ENCODE results near the gene PIK3R1. TPM values are rescaled to one million over a fixed set of nuclear protein-coding genes. Genes with fewer than 3 reads are reported as not detected.

The PIK3R1 gene
- total and polyA plus RNA-seq, 2 of the 4 experiments (the other 2 are of a cell fraction) = 2.4 to 9.3 TPM

DNA sequence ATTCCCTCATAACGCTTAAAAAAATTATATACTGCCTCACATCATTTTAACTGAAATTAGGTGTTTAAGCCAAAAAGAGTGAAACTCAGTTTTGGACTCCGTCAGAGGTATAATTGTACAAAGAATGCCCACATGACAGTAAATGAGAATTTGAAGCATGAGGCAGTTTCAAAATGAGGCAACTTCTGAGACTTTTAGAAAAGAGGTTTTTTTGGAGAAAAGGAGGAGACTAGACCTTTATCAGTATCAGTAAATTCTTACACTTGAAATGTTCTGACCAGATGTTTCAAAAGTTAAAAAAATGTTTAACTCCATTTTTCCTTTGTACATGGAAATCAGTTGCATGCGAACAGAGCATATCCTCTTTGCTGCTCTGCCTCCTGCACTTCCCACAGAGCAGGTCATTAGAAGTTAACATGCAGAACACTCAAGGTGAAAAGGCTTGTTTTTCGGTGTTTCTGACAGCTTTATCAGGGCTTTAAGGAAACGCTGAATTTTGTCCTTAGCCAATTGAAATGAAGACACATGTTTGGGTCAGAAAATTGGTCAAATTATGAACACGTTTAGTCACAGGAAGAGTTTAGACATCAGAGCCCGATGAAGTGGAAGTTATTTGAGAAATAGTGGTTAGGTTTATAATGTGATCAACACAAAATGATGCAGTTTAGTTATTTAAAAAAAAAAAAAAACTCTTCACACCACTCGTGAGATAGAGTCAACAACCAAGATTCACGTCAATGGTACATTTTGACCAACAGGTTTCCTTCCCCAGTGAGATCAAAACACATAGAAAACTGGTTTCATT lies 59.5 kb downstream of the PIK3R1 start:
- no peak overlapping the region for H3K18ac ChIP-seq (ENCODE audit: low read depth, low read length)
- no peak overlapping the region for H4K91ac ChIP-seq (ENCODE audit: insufficient read depth, low read depth, low read length)
- H2BK20ac ChIP-seq (ENCODE audit: low read depth, low read length) = no peak overlapping the region
- no peak overlapping the region for H3K4me3 ChIP-seq (ENCODE audit: insufficient read depth, low read depth, low read length)
- no peak overlapping the region for H3K56ac ChIP-seq (ENCODE audit: extremely low read depth, insufficient read depth, low read length)
- no peak for DNase-seq
- ATAC-seq (ENCODE audit: low read depth) = no peak
- no TSS peak for BruUV-seq (replicated peaks)
- in situ Hi-C loops (cut with MboI; ENCODE audit: low sequenced_read_pairs) = loop anchor here (25.0 kb wide), 1 partner anchor 1463 kb away; no protein-coding TSS in a partner anchor
- peaks cover 8% of the 10 kb centered on the region for H3K9me1 ChIP-seq (ENCODE audit: insufficient read depth, low read length)
- no peak overlapping the region for H3K4me2 ChIP-seq (ENCODE audit: low read depth, low read length)
- 61 to 100% methylated on average over 1 to 3 of the region's 9 CpGs for whole genome bisulfite sequencing, 2 experiments (ENCODE audit: extremely low coverage in 2 of 2, insufficient read length in 1 of 2)
- H3K23ac ChIP-seq (ENCODE audit: low read depth, low read length) = no peak overlapping the region
- no peak overlapping the region for H4K5ac ChIP-seq (ENCODE audit: low read depth, low read length)
- intact Hi-C loops (cut with micrococcal nuclease) = no loop called here
- no peak overlapping the region for H3K9ac ChIP-seq (ENCODE audit: low read depth, low read length)
- TF ChIP-seq, protein P1, sequence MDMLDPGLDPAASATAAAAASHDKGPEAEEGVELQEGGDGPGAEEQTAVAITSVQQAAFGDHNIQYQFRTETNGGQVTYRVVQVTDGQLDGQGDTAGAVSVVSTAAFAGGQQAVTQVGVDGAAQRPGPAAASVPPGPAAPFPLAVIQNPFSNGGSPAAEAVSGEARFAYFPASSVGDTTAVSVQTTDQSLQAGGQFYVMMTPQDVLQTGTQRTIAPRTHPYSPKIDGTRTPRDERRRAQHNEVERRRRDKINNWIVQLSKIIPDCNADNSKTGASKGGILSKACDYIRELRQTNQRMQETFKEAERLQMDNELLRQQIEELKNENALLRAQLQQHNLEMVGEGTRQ (IDR thresholded peaks at IDR 0.05; ENCODE audit: low read depth, low read length) = no peak
- TF ChIP-seq, protein P2, sequence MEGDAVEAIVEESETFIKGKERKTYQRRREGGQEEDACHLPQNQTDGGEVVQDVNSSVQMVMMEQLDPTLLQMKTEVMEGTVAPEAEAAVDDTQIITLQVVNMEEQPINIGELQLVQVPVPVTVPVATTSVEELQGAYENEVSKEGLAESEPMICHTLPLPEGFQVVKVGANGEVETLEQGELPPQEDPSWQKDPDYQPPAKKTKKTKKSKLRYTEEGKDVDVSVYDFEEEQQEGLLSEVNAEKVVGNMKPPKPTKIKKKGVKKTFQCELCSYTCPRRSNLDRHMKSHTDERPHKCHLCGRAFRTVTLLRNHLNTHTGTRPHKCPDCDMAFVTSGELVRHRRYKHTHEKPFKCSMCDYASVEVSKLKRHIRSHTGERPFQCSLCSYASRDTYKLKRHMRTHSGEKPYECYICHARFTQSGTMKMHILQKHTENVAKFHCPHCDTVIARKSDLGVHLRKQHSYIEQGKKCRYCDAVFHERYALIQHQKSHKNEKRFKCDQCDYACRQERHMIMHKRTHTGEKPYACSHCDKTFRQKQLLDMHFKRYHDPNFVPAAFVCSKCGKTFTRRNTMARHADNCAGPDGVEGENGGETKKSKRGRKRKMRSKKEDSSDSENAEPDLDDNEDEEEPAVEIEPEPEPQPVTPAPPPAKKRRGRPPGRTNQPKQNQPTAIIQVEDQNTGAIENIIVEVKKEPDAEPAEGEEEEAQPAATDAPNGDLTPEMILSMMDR (conservative IDR thresholded peaks at IDR 0.05; ENCODE audit: low read depth, low read length) = no peak
- TF ChIP-seq RFX5 (IDR thresholded peaks at IDR 0.05; ENCODE audit: low read depth, low read length) = no peak
- H3K14ac ChIP-seq (replicated peaks; ENCODE audit: low read depth, low read length) = no peak overlapping the region
- no peak overlapping the region for H3K4ac ChIP-seq (ENCODE audit: low read depth, low read length)
- no peaks in the 10 kb centered on the region for H3K4me1 ChIP-seq (ENCODE audit: control insufficient read depth, insufficient read depth, low read length)
- CTCF ChIA-PET = no interaction called here
- H2BK15ac ChIP-seq (ENCODE audit: low read depth, low read length) = no peak overlapping the region
- peaks cover 9% of the 10 kb centered on the region for H3K36me3 ChIP-seq (ENCODE audit: control insufficient read depth, insufficient read depth, low read length)
- H2AK9ac ChIP-seq (replicated peaks; ENCODE audit: low read depth, low read length, poor library complexity) = no peak overlapping the region
- H2BK5ac ChIP-seq (ENCODE audit: low read depth, low read length, poor library complexity, severe bottlenecking) = no peak overlapping the region
- peaks cover 6 to 13% of the 10 kb centered on the region in 2 experiments; a peak in 2 of 4 replicates for H3K79me1 ChIP-seq (ENCODE audit: low read depth in 1 of 2, low read length in 2 of 2)
- no peak overlapping the region for H2AFZ ChIP-seq (replicated peaks; ENCODE audit: low read length, poor library complexity)
- POLR2A ChIA-PET (ENCODE audit: unreplicated experiment) = no interaction called here
- H2BK120ac ChIP-seq (ENCODE audit: low read depth, low read length) = no peak overlapping the region
- H3K27ac ChIP-seq (ENCODE audit: insufficient read depth, low read length) = no peak overlapping the region
- H2AK5ac ChIP-seq (ENCODE audit: low read depth, low read length) = no peak overlapping the region
- no peaks in the 10 kb centered on the region for H4K20me1 ChIP-seq (ENCODE audit: insufficient read depth, low read length)
- no peaks in the 10 kb centered on the region for H3K27me3 ChIP-seq (ENCODE audit: control insufficient read depth, insufficient read depth, low read length)
- no peaks in the 10 kb centered on the region for H3K9me3 ChIP-seq (ENCODE audit: control insufficient read depth, insufficient read depth, low read length)
- dilution Hi-C loops (cut with HindIII; ENCODE audit: low sequenced_read_pairs, unreplicated experiment) = no loop called here
- H4K8ac ChIP-seq (ENCODE audit: low read depth in 2 of 2, low read length in 2 of 2) = no peak overlapping the region
